GM19193 (cell line): ENCODE results near the gene EMILIN2.

Experiments used
- POLR2A ChIP-seq: IDR thresholded peaks from 4 replicates; pipeline ENCODE4 v1.6.1; 2011; ENCODE audit not compliant: insufficient read depth, insufficient read length; ENCODE audit errors: extremely low read depth

The EMILIN2 gene

GRCh38 chr18:2906704-2907549 lies 60.1 kb downstream of the EMILIN2 start:
- TF ChIP-seq POLR2A: peak; percentile 6

DNA sequence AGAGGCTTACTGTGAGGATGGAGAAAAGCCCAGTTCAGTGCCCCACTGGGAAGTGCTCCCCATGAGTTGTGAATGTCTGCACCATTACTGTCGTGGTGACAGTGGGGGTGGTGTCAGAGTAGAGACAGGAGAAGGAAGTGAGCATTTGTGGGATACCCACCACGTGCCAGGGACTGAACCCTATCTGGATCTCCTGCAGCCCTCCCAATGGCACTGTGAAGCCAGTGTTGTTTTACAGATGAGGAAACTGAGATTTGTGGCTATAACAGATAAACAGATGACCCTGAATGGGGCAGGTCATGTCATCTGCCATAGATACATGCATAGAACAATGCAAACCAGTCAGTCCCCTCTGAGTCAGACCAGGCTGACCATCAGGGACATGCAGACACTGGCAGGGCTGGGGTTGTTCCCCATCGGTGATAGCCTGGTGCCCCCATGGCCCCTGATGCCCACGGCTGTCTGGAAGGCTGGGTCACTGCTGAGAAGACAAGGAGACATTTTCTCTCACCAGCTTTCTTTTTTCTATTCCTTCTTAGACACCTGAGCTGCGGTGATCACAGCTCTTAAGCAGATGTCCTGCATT lies 60.8 kb downstream of the EMILIN2 start:
- TF ChIP-seq POLR2A: no peak

DNA sequence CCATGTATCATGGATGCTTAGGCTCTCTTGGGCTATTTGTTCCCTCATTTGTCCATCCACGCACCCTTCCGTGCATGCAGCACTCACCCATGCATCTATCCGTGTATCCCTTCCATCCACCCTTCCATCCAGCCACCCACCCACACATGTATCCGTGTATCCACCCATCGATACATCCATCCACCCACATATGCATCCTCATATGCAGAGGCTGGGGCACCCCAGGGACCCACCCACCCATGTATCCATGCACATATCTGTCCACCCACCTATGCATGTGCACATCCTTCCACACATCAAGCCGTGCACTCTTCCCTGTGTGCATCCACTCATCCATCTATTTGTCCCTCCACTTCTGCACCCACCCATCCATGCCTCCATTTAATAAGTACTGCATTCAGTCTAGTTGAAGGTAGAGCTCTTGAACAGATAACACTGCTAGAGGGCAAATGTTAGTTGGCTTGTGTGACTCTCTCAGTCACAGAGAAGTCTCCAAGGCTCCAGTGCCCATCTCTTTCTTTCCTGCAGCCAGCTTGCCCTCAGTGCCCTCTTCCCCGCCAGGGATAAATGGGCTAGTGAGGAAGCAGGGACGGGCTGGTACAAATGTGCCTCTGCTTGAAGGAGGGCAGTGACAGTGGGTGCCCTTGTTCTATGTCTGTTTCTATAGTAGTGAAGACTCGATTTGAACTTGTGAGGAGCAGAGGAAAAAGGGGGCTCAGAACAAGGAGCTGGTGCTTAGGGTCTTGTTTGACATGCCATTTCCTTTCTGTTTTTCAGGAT lies 61.5 kb downstream of the EMILIN2 start:
- no peak for TF ChIP-seq POLR2A

DNA sequence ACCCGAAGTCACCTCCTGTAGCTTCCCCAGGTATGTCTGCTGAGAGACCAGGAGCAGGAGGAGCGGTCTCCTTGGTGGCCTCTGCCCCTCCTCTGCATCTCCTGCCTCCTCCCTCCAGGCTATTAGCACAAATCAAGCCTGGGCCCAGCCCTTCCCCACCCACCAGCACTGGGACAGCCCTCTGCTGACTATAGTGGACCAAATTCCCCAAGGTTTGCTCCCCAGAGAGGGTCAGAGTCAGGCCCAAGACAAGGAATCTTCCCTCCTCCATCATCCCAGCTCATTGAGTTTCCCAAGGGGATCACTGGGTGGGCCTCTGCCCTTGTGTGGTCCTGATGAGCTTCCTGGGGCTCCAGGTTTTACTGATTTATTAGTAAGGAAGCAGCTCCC lies 62.1 kb downstream of the EMILIN2 start:
- no peak for TF ChIP-seq POLR2A

DNA sequence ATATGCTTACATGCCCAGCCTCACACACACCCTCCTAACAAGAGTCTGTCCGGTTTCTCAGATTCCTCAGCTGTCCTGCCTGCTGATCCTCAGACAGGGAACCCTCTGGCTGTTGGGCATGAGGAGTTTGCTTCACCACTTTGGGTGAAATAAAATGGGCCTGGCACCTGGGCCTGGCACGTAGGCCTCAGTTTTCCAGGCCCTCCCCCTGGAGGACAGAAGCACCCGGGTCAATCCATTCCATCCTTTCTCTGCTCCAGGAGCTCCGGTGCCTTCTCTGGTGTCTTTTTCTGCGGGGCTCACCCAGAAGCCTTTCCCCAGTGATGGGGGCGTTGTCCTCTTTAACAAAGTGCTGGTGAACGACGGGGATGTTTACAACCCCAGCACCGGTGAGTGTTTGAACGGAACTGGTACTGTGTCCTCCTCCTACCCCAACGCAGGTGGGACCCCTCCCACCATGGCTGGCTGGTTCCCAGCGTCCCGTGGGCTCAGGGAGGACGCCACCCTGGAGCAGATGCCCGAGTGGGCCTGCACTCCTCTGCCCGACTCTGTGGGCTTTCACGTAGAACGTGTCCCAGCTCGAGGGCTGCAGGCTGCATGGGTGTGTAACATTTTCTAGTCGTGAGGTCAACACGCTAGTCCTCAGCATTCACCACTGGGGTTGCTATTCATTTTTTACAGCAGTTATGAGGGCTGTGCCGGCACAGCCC lies 62.8 kb downstream of the EMILIN2 start:
- TF ChIP-seq POLR2A: no peak

- no peak for TF ChIP-seq POLR2A
These were observed 63.5 kb downstream of the EMILIN2 start for GRCh38 chr18:2910261-2910660.

GRCh38 chr18:2910751-2911425 lies 64.1 kb downstream of the EMILIN2 start:
- no peak for TF ChIP-seq POLR2A

DNA sequence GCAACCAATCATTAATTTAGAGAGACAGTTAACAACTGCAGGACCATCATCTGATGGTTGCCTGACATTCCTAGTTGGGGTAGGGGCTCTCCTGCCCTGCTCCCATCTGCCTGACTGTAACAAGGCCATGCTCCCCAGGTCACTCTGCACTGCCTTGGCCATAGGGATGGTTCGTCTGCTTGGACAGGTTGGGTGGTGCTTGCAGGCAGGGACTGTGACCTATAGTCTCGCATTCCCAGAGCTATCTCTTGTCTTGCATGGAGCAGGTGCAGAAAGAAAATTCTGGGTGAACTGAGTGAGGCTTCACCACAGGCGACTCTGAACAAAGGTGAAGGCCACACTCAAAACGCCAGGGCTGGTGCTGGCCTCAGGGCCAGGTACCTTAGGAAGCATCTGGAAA lies 64.7 kb downstream of the EMILIN2 start:
- no peak for TF ChIP-seq POLR2A

- TF ChIP-seq POLR2A: no peak
These were observed 65.8 kb downstream of the EMILIN2 start for GRCh38 chr18:2912357-2913299.

DNA sequence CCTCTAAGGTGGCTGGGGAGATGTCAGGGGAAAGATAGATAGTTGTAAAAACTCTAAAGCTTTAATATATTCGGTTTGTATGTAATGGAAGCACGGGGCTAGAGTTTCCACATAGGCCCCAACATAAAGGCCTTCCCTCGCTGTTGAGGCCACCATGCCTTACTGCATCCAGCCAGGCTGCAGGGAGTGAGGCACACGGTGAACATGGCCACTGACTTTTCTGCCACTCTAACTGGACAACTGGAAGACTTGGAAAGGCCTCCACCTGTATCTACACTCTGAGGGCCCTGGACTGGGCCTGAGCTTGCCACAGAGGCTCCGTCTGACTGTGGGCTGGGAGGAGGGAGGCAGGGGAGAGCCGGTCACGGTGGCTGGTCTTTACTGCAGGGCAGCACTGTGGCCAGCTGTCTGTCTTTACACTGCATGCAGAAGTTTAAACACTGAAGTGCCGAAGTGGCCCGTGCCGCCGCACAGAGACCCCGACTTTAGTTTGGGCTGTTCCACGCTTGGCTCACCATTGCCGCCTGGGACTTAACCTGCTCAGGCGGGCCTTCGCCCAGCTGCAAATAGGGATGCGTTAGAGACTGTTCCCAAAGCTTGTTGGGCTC lies 66.7 kb downstream of the EMILIN2 start:
- TF ChIP-seq POLR2A: no peak

- TF ChIP-seq POLR2A: no peak
These were observed 67.5 kb downstream of the EMILIN2 start for GRCh38 chr18:2914185-2914880.

DNA sequence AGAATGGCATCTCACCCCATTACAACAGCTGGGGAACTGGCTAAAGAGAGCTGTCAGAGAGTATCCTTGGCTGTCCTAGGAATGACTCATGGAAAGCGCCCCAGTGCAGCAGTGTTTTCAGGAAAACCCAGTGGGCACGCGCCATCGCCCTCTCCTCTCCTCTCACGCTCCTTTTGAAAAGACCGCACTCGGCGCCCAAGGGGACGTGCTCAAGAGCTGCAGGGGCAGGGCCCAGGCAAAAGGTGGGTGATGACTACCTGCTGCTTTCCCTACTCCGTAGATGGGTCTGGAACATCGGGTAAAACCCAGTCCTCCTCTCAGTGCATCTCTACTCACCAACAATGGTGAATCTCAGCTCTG lies 68.1 kb downstream of the EMILIN2 start:
- no peak for TF ChIP-seq POLR2A
